A673 (cell line): ENCODE results near the gene LMAN2. TPM values are rescaled to one million over a fixed set of nuclear protein-coding genes. Genes with fewer than 3 reads are reported as not detected.
A peak's percentile ranks its signal among the peaks of the same experiment; 100 is the strongest.

Experiments used
- BruUV-seq: library from RNA; stranded (reverse); fragments of 400-500 nt; replicated peaks from 2 replicates; lab custom pipeline; 2021; lab: Mats Ljungman, UMichigan
- CTCF ChIA-PET: fragments of 300-600 bp; sonication (Branson Sonifier 250); formaldehyde crosslinking; loops from one replicate; lab custom pipeline; 2022; ENCODE audit warnings: antibody characterized with exemption; lab: Charles Lee
- POLR2A ChIA-PET: fragments of 300-600 bp; sonication (Branson Sonifier 250); formaldehyde crosslinking; loops from one replicate; lab custom pipeline; 2022; ENCODE audit warnings: antibody characterized with exemption; ENCODE audit not compliant: low non-redundant PET; lab: Charles Lee
- DNase-seq: peaks from one replicate; pipeline ENCODE4 v3.0.0-alpha.2; 2015; ENCODE audit warnings: low spot score
- H3K27ac ChIP-seq: fragments of 200-600 bp; sonication (generic); 2 replicates; pipeline ENCODE4 v1.5.1; 2016; ENCODE audit warnings: mixed run types, low read depth, mild to moderate bottlenecking, mixed read lengths, antibody characterized with exemption, low read length; ENCODE audit not compliant: poor library complexity, severe bottlenecking
- H3K27me3 ChIP-seq: fragments of 200-600 bp; sonication (generic); replicated peaks from 2 replicates; pipeline ENCODE4 v1.6.1; 2017; ENCODE audit warnings: mixed run types, low read depth, mild to moderate bottlenecking, mixed read lengths, antibody characterized with exemption, low read length; ENCODE audit not compliant: insufficient read depth, poor library complexity
- H3K36me3 ChIP-seq: fragments of 200-600 bp; sonication (generic); 2 replicates; pipeline ENCODE4 v1.6.1; 2016; ENCODE audit warnings: mixed run types, mild to moderate bottlenecking, mixed read lengths, antibody characterized with exemption, low read length; ENCODE audit not compliant: insufficient read depth, poor library complexity, severe bottlenecking
- H3K4me1 ChIP-seq: fragments of 200-600 bp; sonication (generic); 2 replicates; pipeline ENCODE4 v1.6.1; 2017; ENCODE audit warnings: mixed run types, mild to moderate bottlenecking, mixed read lengths, antibody characterized with exemption, low read length; ENCODE audit not compliant: insufficient read depth, poor library complexity, severe bottlenecking
- H3K4me3 ChIP-seq: fragments of 200-600 bp; sonication (generic); 2 replicates; pipeline ENCODE4 v1.5.1; 2016; ENCODE audit warnings: low read depth, mixed run types, mild to moderate bottlenecking, mixed read lengths, low read length; ENCODE audit not compliant: poor library complexity, severe bottlenecking
- H3K9me3 ChIP-seq: fragments of 200-600 bp; sonication (generic); 2 replicates; pipeline ENCODE4 v1.6.1; 2016; ENCODE audit warnings: mixed run types, low read depth, mild to moderate bottlenecking, mixed read lengths, antibody characterized with exemption, low read length; ENCODE audit not compliant: poor library complexity, severe bottlenecking
- CTCF ChIP-seq: fragments of 300-800, 200-600 bp; sonication (generic); conservative IDR thresholded peaks from 2 replicates; pipeline ENCODE4 v1.5.1; 2017; ENCODE audit warnings: low read depth, mild to moderate bottlenecking, antibody characterized with exemption, low read length, moderate library complexity, mixed read lengths
- EZH2 ChIP-seq: fragments of 200-600 bp; sonication (generic); IDR thresholded peaks from 2 replicates; pipeline ENCODE4 v1.6.1; 2017; ENCODE audit warnings: borderline replicate concordance, low read depth, mild to moderate bottlenecking, mixed read lengths, antibody characterized with exemption, low read length; ENCODE audit not compliant: poor library complexity, severe bottlenecking
- intact Hi-C: fragments of 100-400 bp; cut with micrococcal nuclease; formaldehyde crosslinking; loops from one replicate; pipeline ENCODE4 v1.10.0; 2022; ENCODE audit not compliant: unreplicated experiment
- total RNA-seq: library from RNA; stranded (reverse); gene quantifications from 2 replicates; pipeline ENCODE4 v1.2.3, GENCODE V29; 2021

The LMAN2 gene
- total RNA-seq, 1 experiment from 2014 or later: 98.4 TPM

- Histone ChIP-seq H3K4me3 (peak overlapping the region; percentile 80), H3K27me3 (no peaks in the 10 kb centered on the region), H3K9me3 (no peaks in the 10 kb centered on the region), H3K27ac (peak overlapping the region; percentile 97), H3K4me1 (peaks cover 20% of the 10 kb centered on the region), H3K36me3 (peaks cover under 1% of the 10 kb centered on the region)
- no peak for TF ChIP-seq EZH2
- 0 out of 2 replicates have a peak, but pooled peaks have one; percentile 12 for TF ChIP-seq CTCF
- DNase-seq: peak; percentile 38
- intact Hi-C loops: no loop called here
- CTCF ChIA-PET: interaction anchor here (0.9 kb wide), 1 partner anchor 78 kb away, joined by 3 read pairs; no protein-coding TSS in a partner anchor
- BruUV-seq: TSS peak; percentile 66
- POLR2A ChIA-PET: no interaction called here
These were observed 38.8 kb downstream of the LMAN2 start for GRCh38 chr5:177312649-177313181.

GRCh38 chr5:177311723-177312648 is 39.5 kb downstream of the LMAN2 start, which contains the start of gene MXD3:
Gene MXD3 (minus strand): TSS chr5:177311898. CDS start chr5:177311830, 68 bp downstream.
- H3K27ac ChIP-seq: peak within 1 kb of the TSS; percentile 97
- H3K4me1 ChIP-seq: peaks cover 20% of the 10 kb centered on the region
- ChIA-PET CTCF (interaction anchor here (0.9 kb wide), 1 partner anchor 79 kb away, joined by 3 read pairs; no protein-coding TSS in a partner anchor), POLR2A (no interaction called here)
- H3K36me3 ChIP-seq: peaks cover 8% of the 10 kb centered on the region
- no peaks in the 10 kb centered on the region for H3K27me3 ChIP-seq
- H3K9me3 ChIP-seq: no peaks in the 10 kb centered on the region
- TF ChIP-seq CTCF: no peak
- TF ChIP-seq EZH2: no peak
- DNase-seq: peak; percentile 98
- no TSS peak for BruUV-seq
- intact Hi-C loops: loop anchor here (2.0 kb wide), 1 partner anchor 185 kb away; the partner anchor contains the start of gene PDLIM7
- H3K4me3 ChIP-seq: peak within 1 kb of the TSS; percentile 80

- intact Hi-C loops: loop anchor here (2.0 kb wide), 1 partner anchor 185 kb away; the partner anchor contains the start of gene PDLIM7
- POLR2A ChIA-PET: no interaction called here
- CTCF ChIA-PET: no interaction called here
These were observed 40.1 kb downstream of the LMAN2 start for GRCh38 chr5:177311392-177311722.

More at GRCh38 chr5:177311392-177311722, 40.1 kb downstream of the LMAN2 start:
- Histone ChIP-seq H3K9me3 (no peaks in the 10 kb centered on the region), H3K27me3 (no peaks in the 10 kb centered on the region), H3K4me3 (peak overlapping the region; percentile 80), H3K27ac (peak overlapping the region; percentile 97), H3K4me1 (peaks cover 20% of the 10 kb centered on the region), H3K36me3 (peaks cover 14% of the 10 kb centered on the region)
- no TSS peak for BruUV-seq
- DNase-seq: no peak
- no peak for TF ChIP-seq EZH2
- no peak for TF ChIP-seq CTCF
